HG03432 (cell line): Measurements from ENCODE around the gene PTPRM.

Experiments
- ATAC-seq: cut with Tn5 transposase; IDR thresholded peaks from one replicate; pipeline ENCODE4 v1.9.1; 2021; ENCODE audit warnings: mild to moderate bottlenecking, moderate library complexity; ENCODE audit not compliant: unreplicated experiment

PTPRM gene

DNA sequence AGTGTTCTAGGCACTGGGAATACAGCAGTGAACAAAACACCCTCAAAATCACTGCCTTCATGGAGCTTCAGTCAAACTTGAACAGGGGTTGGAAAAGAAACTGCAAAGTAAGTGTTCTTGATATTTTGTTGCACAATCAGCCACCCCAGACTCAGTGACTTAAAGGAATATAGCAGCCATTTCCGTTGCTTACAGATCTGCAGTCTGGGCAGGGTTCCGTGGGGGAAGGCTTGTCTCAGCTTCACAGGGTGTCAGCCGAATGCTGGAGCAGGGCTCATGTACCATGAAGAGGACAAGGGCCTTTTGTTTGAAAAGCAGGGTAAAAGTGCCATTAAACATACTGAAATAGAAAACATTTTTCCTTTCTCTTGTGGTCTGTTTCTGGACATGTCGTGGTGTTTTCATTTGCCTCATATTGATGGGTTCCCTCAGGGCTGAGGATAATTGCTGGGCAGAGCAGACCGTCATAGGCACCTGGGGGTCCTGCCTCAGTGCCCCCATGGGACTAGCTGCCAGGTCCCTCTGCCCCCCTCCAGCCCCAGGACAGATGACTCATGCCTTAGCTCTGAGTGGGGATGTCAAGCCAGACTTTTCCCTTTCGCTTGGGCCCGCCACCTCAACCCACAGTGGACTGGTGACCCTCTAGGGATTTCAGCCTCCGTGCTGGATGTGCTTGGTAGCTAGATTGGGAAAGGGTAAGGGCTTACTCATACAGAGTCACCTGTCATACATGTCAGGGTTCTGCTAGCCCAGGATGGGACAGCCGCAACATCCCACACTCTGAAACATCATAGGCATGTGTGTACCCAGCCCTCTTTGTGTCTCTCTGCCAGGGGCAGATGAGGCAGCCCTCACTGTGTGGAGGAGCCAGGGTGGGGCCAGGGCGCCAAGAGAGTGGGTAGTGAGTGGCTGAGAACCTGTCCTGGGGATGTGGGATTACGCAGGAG, 96.5 kb downstream of the PTPRM start:
- ATAC-seq, result no peak

DNA sequence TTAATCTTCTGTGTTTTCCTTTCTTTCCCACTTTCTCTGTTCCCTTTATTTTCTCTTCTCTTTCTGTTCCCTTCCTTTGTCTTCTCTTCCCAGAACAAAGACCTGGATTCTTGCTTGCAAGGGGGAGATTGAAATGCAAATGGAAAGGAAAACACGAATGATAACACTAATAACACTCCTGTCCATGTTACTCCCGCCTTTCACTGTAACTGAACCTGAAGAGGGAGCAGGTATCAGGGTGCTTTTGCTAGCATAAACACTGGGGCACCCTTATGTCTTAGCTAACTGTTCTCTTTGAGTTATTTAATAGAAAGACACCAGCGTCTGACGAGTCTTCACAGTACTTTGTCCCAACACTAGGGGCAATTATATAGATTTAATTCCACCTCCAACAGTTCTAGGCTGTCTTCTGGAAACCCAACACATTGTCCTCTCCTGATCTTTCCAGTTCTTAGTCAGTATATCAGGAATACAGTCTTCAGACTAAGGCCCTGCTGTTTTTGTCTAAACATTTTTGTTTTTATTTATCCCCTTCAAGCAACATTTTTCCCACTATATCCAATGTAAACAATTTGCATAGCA, 99.2 kb downstream of the PTPRM start:
- ATAC-seq, result no peak

DNA sequence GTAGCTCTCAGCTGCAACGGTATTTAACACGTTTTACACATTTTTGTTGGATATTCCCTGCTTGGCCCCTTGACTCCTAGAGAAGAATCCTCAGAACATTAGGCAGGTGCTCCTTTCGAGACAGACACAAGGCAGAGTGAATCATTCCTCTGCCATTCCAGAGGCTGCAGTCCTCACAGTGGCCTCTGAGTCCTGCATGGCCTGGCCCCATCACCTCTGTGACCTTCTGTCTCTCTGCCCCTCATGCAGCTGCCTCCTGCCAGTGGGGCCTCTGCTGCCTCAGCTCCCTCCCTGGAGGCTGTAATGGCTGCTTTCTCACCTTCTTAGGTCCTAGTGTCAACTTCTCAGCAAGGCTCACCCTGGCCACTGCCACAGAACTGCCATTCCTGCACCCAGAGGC, 101.3 kb downstream of the PTPRM start:
- ATAC-seq, result no peak

DNA sequence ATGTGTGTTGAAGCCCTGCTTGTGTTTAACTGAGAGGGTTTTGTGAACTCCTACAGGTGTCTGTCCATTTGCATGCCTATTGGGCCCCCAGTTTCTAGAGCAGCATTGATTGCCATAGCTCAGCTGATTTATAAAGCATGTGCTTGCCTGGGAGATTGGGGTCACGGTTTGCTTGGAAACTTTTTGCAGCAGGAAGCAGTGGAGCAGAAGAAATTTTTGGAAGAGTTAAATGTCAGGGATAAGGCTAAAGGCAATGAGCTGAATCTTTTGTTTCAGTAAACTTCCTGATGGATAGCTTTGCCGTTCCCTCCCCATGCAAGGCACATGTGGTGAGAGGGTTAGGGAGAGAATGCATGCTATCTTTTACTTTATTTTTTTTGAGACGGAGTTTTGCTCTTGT, 102.2 kb downstream of the PTPRM start:
- ATAC-seq, result no peak

DNA sequence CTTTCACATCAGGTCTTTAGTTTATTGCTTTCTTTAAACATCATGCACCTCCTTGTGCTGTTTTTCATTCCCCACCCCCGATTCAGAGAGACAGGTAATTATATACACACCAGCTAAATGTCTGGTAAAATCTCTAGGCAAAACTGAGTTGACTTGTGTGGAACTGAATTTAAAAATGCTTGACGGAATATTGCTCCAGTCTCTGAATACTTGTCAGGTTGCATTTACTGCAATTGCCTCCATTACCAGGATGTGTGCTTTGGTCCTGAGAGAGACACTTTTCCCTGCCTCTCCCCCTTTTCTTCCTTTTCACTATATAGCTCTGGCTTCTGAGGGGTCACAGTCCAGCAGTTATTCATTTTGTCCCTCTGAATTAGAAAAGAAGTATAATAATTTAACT, 104.0 kb downstream of the PTPRM start:
- no peak for ATAC-seq

DNA sequence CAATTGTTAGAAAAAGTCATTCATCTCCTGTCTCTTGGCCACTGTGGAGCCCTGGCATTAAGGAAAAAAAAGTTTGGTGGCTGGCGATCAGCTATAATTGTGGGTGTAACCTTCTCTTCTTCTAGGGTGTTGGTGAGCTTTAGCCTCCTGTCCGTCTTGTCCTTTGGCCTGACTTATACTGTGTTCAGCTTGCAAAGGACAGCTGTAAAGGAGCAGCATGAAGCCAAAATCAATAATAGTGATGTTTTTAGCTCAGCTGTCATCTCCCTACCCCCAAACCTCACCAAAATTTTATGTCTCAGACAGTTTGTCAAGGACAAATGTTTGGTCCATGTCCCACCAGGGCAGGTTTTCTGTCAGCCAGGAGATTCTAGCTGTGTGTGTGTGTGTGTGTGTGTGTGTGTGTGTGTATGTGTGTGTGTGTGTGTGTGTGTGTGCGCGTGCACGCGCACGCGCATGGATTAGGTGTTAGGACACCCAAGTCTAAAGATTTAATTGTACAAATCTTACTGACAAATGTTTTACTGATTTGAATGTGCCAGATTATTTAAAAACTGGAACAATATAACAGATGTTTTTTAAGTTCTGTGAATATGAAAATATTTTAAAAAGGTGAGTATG, 109.2 kb downstream of the PTPRM start:
- ATAC-seq, result no peak

DNA sequence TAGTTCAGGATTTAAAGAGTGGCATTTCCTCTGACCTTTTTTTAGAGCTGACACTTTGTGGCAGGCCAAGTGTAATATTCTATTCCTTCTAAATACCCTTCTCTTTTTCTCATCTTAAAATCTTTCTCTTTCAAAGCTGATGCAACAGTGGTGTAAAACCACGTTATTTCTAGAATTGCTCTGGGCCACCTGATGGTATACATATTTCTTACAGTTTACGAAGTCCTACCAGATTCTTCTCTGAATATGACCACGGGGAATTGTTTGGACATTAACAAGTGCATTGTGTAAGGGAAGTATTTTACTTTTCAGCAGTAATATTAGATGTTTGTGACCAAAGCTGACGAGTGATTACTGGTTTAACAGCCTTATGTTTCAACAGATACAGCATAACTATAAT, 109.9 kb downstream of the PTPRM start:
- no peak for ATAC-seq

DNA sequence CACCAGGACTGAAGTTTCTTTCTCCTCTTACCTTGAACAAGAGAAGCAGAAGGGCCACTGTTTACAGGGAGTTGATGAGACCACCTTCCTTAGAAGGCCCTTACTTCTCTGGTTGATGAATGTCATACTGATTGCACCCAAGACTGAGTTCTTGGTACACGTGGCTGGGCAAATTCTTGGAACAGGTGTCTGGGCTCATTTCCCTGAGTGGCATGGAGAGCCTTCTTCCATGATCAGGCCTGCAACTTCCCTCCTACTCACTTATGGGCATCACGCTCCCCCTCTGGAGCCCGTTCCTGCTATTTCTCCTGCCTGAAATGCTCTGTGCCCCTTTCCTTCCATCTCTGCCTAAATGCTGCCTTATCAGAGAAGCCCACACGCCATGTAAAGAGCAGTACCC, 110.3 kb downstream of the PTPRM start:
- no peak for ATAC-seq

DNA sequence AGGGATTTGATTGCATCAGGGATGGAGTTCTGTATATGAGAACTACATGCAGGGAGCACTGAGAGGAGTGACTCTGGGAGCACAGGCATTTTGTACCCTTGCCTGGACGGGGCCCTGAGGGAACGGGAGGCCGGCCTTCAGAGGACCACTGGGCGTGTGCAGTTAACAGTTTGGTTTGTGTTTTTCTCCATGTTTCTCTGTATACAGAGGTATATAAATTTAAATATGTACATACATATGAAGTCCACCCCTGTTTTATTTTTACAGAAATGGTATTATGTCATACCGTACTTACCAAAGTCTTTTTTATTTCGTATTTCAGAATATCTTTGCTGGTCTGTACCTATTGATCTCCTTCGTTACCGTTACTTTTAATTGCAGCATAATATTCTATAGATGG, 111.3 kb downstream of the PTPRM start:
- no peak for ATAC-seq

DNA sequence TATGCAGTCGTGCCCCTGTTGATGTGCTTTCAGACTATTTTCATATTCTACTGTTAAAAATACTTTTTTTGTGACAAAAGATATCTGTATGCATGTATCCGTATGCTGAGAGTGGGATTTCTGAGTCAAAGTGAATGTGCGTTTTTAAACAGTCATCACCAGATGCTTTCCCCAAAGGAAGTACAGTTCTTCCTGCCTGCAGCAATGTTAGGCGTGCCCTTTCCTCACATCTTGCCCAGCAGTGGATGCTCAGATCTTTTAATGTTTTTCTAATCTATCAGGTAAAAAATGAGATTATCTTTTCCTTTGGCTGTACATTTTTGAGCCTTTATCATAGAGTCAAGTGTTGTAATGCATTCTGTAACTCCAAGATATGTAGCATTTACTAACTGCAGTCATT, 111.7 kb downstream of the PTPRM start:
- ATAC-seq, result no peak

DNA sequence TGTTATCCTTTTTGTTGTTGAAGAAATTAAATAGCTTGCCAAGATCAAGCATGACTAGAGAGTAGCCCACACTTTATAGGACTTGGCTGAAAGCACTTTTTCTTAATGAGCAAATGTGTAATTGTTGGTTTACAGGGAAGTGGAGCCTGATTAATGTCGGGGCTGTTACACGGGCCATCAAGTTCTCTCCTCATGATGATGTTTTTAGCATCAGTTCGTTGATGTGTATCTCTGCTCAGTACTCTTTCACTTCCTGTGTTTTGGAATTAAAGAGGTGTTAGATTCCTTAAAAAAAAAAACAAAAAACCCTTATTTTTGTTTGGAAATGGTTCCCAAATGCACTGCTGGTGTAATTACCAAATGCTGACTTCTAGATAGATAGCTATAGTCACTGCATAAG, 114.2 kb downstream of the PTPRM start:
- no peak for ATAC-seq

DNA sequence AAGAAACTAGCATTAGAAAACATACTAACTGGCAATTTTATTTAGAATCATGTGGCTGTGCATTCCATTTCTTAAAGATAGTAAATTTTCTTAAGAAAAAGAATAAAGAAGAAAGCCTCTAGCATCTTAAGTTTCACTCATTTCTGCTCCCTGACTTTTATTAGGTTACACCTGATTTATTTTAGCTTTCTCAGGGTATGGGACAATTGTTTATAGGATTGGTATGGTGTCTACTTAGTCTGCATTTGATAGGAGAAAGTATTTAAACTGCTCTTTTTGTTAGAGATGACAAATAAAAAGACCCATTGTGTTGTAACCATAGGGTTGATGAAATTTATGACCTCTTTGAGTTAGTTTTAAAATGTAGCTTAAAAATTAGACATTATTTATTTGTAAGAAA, 115.2 kb downstream of the PTPRM start:
- ATAC-seq, result no peak

DNA sequence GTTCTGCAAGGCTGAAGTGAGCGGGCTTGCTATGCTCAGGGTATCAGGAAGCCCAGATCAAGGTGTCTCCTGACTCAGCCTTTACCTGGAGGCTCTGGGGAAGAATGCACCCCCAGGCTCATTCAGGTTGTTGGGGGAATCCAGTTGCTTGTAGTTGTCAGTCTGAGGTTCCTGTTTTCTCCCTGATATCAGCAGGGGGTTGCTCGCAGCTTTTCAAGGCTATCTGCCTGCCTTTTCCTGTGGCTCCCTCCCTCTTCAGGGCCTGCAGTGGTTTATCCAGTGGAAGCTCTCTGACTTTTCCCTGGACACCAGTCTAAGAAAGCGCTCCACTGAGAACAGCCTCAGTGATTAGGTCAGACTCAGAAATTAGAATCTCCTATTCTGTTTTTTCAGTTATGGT, 116.6 kb downstream of the PTPRM start:
- ATAC-seq, result no peak

DNA sequence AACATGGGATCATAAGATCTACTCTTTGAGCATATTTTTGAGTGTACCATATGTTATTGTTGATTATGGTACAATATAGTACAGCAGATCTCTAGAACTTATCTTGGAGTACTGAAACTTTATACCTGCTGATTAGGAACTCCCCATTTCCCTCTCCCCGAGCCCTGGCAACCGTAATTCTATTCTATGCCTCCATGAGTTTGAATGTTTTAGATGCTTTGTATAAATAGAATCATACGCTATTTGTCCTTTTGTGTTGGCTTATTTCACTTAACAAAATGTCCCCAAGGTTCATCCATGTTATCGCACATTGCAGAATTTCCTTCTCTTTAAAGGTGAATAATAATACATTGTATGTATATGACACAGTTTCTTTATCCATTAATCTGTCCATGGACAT, 117.2 kb downstream of the PTPRM start:
- no peak for ATAC-seq

DNA sequence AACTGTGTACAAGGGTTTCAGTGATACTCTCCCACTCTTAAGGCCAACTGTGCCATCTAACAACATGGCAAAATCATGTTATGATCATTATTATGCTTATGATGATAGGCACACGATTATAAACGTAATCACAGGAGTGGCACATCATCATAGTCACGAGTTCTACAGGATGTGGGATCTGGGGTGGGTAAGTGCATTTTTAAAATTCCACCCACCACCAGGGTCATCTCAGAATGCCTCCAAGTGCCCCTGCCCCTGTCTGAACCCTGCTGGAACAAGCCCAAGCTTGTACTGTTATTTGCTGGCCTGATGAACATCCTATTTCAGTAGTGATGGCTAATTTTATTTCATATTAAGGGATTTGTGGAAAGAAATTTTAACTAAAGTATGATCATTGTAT, 117.8 kb downstream of the PTPRM start:
- no peak for ATAC-seq

DNA sequence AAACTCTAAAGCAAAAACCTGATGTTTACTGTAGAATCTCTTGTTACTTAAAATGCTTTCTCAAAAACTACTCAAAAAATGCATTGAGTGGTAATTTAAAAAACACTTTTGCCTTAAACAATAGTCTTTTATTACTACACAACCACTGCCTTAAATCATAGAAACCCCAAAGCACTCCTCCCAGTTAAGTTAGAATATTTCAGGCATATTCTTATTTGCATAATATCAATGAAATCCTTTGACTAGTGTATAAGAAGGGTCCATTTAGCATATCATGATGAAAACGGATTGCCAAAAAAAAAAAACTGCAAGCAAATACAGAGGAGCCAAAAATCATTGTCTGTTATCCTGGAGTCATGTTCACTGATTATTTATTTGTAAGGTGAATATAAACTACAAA, 119.2 kb downstream of the PTPRM start:
- no peak for ATAC-seq

DNA sequence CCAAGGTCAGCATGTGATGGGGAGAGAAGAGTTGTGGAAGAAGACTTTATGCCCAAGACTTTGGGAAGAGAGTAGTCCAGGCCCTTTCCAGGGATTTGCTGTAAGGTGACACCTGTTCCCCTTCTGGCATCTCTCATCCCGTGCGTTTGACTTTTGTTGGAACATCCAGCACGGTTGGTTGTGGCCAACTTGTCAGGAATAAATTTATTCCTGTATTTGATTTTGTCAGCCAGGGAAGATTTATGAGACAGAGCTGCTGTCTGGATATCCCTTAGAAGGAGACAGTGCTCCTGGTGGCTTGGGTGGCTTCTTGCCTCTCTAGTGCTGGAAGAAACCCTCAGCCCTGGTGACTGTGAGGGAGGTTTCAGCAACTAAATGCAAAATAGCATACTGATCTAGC, 121.5 kb downstream of the PTPRM start:
- no peak for ATAC-seq

DNA sequence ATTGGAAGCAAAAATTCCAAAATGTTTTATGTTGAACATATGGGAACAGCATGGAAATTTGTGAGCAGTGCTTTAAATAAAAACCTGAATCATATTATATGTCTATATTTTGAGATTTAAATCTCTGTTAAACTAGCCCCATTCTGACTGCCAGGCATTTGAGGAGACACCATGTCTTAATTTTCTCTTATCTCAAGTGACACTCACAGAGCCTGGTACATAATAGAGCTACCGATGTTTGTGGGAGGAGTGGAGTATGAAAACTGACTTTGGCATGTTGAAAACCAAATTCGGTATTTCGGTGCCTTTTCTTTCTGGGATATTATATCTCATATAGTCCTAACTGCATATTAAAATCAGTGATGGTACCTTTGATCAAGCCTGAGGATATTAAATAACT, 124.1 kb downstream of the PTPRM start:
- ATAC-seq, result no peak

DNA sequence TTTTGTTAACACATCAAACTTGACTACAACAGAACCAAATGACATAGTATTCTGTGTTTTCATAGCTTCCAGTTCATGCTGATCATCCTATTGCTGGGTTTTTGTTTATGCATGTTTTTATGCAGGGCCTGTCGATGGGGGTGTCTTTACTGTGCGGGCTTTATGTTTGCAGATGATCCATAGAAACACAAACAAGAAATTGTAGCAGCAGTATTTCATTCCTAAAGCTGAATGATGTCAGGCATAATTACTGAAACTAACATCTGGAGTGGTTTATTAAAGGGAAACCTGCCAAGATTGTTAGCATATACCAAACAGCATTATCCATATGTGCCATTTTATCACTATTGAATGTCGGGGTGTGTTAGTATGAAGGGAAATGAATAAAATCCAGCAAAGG, 129.7 kb downstream of the PTPRM start:
- ATAC-seq, result no peak

DNA sequence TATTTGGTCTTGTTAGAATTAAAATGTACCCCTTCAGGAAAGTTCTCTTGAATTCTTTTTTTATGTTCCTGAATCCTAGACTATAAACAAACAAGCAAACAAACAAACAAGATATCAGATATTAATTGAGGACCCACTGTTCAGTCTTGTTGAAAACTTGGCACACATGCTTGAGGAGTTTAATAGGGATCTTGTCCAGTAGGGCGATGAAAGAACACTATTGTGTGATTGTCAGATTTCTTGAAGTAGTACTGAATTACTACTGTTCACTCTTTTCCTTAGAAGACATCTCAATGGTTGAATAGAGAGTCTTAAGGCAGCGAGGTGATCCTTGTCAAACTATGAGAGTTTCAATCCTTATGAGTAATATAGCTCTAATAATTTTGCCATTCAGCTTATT, 130.2 kb downstream of the PTPRM start:
- ATAC-seq, result no peak

DNA sequence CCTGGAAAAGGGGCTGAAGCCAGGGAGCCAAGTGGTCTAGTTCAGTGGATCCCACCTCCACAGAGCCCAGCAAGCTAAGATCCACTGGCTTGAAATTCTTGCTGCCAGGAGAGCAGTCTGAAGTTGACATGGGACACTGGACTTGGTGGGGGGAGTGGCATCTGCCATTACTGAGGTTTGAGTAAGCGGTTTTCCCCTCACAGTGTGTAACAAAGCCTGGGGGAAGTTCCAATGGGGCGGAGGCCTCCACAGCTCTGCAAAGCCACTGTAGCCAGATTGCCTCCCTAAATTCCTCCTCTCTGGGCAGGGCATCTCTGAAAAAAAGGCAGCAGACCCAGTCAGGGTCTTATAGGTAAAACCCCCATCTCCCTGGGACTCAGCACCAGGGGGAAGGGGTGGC, 144.4 kb downstream of the PTPRM start:
- peak; percentile 77 for ATAC-seq

DNA sequence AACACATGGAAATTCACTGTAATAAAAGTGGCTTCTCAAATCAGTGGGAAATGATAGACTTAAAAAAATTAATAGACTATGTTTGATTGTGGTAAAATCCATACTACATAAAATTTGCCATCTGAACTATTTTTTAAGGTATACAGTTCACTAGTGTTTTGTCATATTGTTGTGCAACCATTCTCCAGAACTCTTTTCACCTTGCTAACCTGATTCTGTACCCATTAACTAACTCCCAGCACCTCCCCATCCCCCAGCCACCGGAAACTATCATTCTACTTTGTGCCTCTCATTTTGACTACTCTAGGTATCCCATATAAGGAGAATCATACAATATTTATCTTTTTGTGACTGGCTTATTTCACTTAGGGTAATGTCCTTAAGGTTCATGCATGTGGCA, 153.3 kb downstream of the PTPRM start:
- ATAC-seq, result no peak
